Activated CD8-positive, alpha-beta memory T cell treated with anti-CD3 and anti-CD28 coated beads, Interleukin-2, amount 50 U/mL, for 48 hours (primary cell): ENCODE measurements around the gene GUCY1A1.

ENCODE experiments used
- DNase-seq: peaks from one replicate; pipeline ENCODE4 v3.0.0-alpha.2; 2020

GUCY1A1 gene

DNA sequence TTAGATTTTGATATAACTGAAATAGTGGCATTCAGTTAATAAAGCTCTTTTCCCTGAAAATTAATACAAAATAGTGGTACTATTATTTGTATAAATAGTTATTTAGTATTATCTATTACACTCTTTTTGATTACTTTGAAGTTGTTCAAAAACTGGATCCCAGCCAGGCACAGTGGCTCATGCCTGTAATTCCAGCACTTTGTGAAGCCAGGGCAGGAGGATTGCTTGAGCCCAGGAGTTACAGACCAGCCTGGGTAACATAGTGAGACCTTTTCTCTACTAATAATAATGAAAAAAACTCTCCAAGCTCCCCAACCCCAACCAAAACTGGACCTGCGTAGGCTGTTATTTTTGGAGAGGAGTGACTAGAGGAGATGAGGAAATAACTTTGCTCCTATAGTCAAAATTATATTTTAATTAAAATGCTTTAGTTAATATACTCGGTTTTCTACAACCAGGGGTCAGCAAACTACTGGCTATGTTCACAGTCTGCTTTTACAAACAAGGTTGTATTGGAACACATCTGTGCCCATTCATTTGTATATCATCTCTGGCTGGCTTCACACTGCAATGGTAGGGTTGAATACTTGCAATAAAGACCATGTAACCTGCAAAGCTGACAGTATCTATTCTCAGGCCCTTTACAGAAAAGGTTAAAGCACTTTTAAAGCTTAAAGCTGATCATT is 27.6 kb downstream of the GUCY1A1 start:
- no peak for DNase-seq

DNA sequence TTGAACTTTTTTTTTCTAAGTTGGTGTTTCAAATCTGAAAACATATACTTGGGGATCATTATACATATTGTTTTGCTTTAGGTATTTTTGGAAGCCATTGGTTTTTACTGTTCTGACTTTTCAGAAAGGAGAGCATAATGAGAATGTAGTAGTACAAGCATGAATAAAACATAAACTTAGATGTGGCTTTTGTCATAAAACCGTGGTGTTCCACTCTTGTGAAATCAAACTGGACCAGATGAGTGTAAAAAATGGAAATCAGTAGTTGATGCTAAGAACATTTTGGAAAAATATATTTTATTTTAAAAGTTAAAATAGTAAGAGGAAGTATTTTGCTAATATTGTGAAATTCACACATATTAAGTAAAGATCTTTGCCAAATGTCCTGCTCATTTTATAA is 29.6 kb downstream of the GUCY1A1 start:
- DNase-seq = no peak

GRCh38 chr4:155696726-155697125 is 30.1 kb downstream of the GUCY1A1 start:
- DNase-seq = no peak

- no peak for DNase-seq
Observed at GRCh38 chr4:155701827-155702226, 35.2 kb downstream of the GUCY1A1 start.

DNA sequence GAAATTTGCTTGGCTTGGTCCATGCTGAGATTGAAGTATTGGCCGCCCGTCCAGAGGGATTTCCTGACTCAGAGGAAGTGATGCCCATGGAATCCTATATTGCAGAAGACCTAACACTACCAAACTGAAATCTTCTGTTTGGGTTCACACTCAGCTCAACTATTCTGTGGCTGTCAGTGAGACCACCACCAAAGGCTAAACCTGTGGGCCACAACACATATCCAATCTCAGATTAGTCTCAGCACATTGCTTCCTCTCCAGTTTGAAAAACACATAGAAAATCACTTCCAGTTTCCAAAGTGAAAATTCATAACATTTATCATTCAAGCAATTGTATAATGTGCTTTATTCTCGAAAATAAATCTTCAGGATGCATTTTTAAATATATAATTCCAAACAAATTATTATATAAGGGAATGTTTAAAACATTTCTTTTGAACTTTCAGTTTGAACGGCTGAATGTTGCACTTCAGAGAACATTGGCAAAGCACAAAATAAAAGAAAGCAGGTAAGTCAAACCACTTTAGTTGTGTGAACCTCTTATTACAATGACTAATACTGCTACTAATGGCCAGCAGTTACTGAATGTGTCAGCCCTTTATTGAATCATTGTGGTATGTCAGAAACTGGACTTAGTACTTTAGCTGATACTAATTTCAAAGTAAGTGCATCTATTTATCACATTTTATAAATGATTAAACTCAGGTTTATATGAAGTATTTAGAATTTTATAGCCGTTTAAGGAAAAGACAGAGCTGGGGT is 37.0 kb downstream of the GUCY1A1 start:
- no peak for DNase-seq

DNA sequence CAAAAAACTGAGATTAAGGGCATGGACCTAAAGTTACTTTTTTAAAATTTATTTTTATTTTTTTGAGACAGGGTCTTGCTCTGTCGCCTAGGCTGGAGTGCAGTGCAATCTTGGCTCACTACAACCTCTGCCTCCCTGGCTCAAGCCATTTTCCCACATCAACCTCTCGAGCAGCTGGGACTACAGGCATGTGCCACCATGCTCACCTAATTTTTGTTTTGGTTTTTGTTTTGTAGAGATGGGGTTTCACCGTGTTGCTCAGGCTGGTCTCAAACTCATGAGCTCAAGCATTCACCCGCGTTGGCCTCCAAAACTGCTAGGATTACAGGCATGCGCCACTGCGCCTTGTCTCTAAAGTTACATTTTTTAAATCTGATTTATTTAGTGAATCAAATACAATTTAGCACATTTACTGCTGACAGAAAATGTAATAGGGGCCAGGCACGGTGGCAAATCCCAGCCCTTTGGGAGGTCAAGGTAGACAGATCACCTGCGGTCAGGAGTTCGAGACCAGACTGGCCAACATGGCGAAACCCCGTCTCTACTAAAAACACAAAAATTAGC is 38.3 kb downstream of the GUCY1A1 start:
- DNase-seq = no peak

DNA sequence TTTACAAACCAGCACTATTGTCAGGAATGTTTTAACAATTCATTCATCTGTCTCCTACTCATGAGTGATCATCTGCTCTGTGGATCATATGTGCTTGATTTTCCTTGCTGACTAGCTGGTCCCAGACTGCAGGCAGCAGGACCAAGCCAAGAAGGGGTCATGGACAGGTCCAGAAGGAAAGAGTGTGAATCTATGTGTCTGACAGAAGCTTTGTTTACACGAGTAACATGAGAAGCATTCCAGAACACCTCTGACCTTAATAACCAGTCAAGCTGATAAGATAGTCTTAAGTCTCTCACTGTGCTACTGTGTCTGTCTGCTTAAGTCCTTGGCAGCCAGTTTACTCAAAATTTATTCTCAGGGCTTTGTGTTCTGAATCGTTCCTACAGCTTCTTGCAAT is 39.0 kb downstream of the GUCY1A1 start:
- no peak for DNase-seq

GRCh38 chr4:155706147-155706546 is 39.5 kb downstream of the GUCY1A1 start:
- DNase-seq = no peak

GRCh38 chr4:155707251-155707650 is 40.6 kb downstream of the GUCY1A1 start:
- DNase-seq = no peak

GRCh38 chr4:155708782-155709181 is 42.1 kb downstream of the GUCY1A1 start:
- no peak for DNase-seq

DNA sequence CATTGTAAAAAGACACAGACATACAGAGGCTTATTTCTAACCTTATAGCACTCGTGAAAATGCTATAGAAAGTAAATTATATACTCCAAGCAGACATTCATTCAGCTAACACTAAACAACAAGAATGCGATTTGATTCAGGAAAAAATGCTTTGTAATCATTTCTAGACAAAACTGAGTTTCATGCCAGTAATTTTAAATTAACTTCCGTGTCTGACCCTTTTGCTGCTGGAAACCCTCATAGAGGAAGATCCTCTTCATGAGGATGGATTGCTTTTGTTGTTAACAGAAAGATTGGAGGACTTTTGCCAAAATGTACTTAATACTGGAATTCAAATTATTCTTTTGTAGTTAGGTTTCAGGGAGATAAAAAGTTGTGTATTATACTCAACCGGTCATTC is 43.3 kb downstream of the GUCY1A1 start:
- DNase-seq = no peak

DNA sequence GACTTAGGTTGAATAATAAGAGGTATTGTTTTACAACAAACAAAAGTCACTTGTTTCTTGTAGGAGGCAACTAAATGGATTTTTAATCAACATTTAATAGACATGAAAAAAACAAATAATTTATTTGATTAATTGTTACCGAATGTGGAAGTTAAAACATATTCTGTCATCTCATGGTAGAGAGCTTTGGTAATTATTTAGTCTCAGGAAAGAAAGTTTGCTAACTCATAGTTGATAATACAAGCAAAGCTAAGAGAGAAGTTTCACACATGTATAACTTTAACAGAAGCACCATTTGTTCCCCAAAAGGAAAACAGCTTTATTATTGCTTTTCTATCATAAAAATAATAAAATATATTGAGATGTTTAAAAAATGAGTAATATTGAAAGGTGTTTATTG is 44.9 kb downstream of the GUCY1A1 start:
- no peak for DNase-seq

DNA sequence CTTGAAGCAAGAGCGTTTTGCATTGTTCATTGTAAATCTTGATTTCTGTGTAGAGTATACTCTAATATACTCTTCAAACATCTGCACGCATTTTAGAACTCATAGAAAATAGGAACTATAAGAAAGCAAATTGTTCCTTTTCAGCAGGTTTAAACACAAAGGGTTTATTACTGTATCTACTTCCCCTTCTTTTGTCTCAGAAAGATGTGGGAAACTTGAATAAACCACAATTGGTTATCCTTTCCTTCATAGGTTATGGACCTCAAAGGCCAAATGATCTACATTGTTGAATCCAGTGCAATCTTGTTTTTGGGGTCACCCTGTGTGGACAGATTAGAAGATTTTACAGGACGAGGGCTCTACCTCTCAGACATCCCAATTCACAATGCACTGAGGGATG is 46.2 kb downstream of the GUCY1A1 start:
- no peak for DNase-seq

GRCh38 chr4:155713911-155714310 is 47.3 kb downstream of the GUCY1A1 start:
- DNase-seq = no peak

- DNase-seq = no peak
Observed at GRCh38 chr4:155722336-155722735, 55.7 kb downstream of the GUCY1A1 start.

DNA sequence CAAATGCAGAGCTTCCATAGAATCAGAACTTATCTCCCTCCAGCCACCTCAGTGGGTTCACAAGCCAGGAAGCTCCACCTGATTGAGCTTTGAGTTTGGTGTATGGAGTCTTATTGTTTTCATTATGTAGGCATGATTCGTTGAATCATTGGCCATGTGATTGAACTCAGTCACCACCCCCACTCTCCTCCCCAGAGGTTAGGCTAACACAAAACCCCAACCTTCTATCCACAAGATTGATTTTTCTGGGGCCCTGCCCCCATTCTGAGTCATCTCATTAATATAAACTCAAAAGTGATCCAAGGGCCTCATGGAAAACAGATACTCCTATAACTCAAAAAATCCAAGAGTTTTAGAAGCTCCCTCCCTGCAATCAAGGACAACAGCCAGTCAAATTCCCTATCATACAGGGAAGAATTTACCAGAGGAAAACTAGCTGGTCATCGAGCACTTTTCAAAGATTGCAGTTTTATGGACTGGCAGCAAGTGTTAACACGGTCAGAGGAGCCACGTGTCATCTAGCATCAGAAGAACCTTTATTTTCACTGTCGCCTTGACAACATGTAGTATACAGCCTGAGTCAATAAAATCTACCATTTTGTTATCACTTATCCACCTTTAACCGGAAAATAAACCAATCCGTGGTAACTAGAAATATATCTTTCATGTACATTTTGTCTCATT is 56.3 kb downstream of the GUCY1A1 start:
- no peak for DNase-seq

DNA sequence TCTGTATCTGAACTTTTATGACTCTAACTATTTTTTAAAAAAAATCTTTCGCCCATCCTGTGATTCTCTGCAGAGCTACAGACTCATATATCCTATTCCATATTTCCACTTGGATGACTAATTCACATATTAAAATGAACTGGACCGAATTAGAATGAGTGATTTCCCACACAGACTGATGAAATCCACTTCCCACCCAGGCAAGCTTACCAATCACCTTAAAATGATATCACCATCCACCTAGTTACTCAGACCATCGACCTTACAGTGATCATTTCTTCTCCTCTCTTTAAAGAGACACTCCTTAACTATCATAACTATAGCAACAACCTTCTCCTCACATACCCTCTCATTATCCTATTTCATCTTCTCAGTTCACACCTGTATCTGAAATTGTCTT is 58.1 kb downstream of the GUCY1A1 start:
- DNase-seq = no peak

DNA sequence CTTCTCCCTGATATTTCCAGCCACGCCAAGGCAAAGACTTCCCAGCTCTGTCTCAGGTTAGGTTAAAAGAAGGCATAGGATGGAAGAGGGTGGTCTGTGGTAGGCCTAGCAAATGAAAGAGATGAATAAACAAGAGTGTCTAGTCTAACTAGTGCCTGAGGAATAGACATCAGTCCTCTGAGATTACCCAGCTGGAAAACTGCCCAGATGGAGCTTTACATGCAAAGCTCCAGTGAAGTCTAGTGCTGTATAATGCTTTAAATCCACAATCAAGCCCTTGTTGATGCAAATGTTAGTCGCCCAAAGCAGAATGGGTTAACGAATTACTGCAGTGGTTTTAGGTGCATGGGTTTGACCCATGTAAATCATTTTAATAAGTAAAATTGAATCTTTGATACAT is 67.4 kb downstream of the GUCY1A1 start:
- DNase-seq = no peak

DNA sequence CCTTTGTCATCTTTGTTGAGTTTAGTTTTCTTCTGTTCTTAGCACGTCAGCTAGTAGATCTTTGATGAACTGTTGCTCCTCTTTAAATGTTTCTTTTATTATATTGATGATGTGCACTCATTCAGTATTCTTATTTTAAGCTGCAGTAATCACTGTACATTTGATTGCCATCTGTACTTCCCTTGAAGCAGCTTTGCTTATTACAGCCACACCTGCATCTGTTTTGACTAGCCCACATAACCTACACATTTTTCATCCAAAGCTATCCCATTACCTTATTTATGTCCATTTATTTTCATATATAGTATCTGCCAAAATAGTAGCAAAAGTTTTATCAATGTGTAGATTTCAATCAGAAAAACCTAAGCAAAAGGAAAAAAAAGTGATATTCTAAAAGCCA is 68.3 kb downstream of the GUCY1A1 start:
- no peak for DNase-seq

- DNase-seq = no peak
Observed at GRCh38 chr4:155735496-155735895, 68.8 kb downstream of the GUCY1A1 start.

- no peak for DNase-seq
Observed at GRCh38 chr4:155738548-155738947, 71.9 kb downstream of the GUCY1A1 start.

DNA sequence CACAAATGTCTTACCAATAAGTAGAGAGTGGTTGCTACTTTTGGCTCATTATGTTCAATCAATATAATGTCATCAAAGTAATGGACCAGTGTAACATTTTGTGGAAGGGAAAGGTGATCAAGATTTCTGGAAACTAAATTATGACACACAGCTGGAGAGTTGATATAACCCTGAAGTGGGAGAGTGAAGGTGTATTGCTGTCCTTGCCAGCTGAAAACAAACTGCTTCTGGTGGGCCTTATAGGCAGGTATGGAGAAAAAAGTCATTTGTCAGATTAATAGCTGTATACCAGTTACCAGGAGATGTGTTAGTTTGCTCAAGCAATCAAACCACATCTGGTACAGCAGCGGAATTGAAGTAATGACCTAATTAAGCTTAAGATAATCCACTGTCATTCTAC is 74.9 kb downstream of the GUCY1A1 start:
- no peak for DNase-seq

GRCh38 chr4:155742310-155743015 is 75.8 kb downstream of the GUCY1A1 start:
- DNase-seq = no peak
